ENCODE data around the gene SCP2. TPM values are rescaled to one million over a fixed set of nuclear protein-coding genes. Genes with fewer than 3 reads are reported as not detected.

SCP2 gene
- total RNA-seq, 1 donor from 2014 or later = 89.8 TPM

DNA sequence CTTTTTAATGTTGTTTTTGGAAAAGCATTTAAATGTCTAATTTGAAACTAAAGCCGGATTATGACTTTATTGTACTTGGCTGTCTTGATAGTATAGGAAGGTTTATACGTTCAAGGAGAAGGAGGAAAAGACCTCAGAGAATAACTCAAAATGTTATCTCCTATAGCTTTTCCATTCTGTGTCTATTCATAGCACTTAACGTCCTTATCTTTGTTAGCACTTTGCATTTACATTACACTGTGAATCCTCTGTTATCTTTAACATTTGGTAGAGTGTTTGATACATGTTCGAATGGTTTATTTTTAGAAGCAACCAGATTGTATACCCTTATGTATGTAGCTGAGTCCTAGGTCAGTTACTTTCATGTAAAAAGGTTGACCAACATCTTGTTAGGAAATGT, 84.1 kb downstream of the SCP2 start:
- no peak for FAIRE-seq
- Mint-ChIP-seq H3K4me1 (ENCODE audit: low read depth, unreplicated experiment) (peaks cover 3% of the 10 kb centered on the region), H3K4me3 (ENCODE audit: unreplicated experiment) (no peak overlapping the region), H3K36me3 (ENCODE audit: low read depth, unreplicated experiment) (peaks cover 2% of the 10 kb centered on the region), H3K27ac (ENCODE audit: unreplicated experiment) (no peak overlapping the region), H3K27me3 (ENCODE audit: low read depth, unreplicated experiment) (no peaks in the 10 kb centered on the region), H3K9me3 (ENCODE audit: unreplicated experiment) (peaks cover 13% of the 10 kb centered on the region)
- DNase-seq (ENCODE audit: low read depth) = no peak
- Histone ChIP-seq H3K4me1 (ENCODE audit: insufficient read depth, low read length) (no peaks in the 10 kb centered on the region), H3K9me3 (ENCODE audit: insufficient read depth, low read depth, low read length) (no peaks in the 10 kb centered on the region), H3K27me3 (ENCODE audit: insufficient read depth, low read length) (no peaks in the 10 kb centered on the region), H2AFZ (ENCODE audit: low read depth, low read length) (no peak overlapping the region), H3K79me2 (ENCODE audit: insufficient read depth, low read length) (peaks cover 16% of the 10 kb centered on the region), H4K20me1 (ENCODE audit: insufficient read depth, low read length) (no peaks in the 10 kb centered on the region), H3K27ac (ENCODE audit: low read depth, low read length) (no peak overlapping the region), H3K4me2 (ENCODE audit: low read length) (no peak overlapping the region), H3K4me3 (ENCODE audit: insufficient read depth, low read depth, low read length) (no peak overlapping the region), H3K9ac (ENCODE audit: low read length) (no peak overlapping the region), H3K36me3 (ENCODE audit: insufficient read depth, low read length) (no peaks in the 10 kb centered on the region)
- TF ChIP-seq, protein P1, sequence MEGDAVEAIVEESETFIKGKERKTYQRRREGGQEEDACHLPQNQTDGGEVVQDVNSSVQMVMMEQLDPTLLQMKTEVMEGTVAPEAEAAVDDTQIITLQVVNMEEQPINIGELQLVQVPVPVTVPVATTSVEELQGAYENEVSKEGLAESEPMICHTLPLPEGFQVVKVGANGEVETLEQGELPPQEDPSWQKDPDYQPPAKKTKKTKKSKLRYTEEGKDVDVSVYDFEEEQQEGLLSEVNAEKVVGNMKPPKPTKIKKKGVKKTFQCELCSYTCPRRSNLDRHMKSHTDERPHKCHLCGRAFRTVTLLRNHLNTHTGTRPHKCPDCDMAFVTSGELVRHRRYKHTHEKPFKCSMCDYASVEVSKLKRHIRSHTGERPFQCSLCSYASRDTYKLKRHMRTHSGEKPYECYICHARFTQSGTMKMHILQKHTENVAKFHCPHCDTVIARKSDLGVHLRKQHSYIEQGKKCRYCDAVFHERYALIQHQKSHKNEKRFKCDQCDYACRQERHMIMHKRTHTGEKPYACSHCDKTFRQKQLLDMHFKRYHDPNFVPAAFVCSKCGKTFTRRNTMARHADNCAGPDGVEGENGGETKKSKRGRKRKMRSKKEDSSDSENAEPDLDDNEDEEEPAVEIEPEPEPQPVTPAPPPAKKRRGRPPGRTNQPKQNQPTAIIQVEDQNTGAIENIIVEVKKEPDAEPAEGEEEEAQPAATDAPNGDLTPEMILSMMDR (IDR thresholded peaks at IDR 0.05; ENCODE audit: insufficient read depth, low read depth, low read length) = no peak
- no peak for TF ChIP-seq EZH2 (IDR thresholded peaks at IDR 0.05; ENCODE audit: insufficient read depth, low read length)

DNA sequence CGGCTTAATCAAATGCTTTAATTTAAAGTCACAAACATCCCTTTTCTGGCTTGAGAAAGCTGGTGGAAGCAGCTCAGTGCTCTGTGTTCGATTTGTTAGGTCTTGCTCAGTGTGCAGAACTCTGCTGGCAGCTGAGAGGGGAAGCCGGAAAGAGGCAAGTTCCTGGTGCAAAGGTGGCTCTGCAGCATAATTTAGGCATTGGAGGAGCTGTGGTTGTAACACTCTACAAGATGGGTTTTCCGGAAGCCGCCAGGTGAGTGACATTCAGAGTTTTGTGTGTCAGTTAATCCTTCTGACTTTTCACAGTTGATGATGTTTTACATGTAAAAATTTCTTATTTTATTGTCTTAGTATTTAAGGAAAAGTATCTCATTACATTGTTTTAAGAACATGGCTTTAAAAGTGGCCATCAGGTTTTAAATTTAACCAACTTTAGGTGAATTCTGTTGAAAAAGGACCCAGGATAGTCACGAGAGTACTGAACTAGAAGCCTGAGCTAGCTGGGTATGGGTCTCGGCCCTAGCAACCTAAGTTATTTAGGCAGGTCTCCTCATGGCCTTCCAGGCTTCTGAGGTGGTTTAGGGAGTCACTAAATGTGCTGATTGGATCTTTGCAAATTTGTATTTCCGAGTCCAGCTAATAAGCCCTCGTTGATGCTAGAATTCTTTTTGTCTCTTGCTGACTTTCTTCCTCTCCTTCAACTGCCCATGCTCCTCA, 87.9 kb downstream of the SCP2 start:
- no peaks in the 10 kb centered on the region for H3K36me3 Mint-ChIP-seq (ENCODE audit: low read depth, unreplicated experiment)
- TF ChIP-seq, protein P1 (IDR thresholded peaks at IDR 0.05; ENCODE audit: insufficient read depth, low read depth, low read length) = no peak
- TF ChIP-seq EZH2 (IDR thresholded peaks at IDR 0.05; ENCODE audit: insufficient read depth, low read length) = no peak
- peak overlapping the region; percentile 98 for H3K4me3 Mint-ChIP-seq (ENCODE audit: unreplicated experiment)
- Histone ChIP-seq H4K20me1 (ENCODE audit: insufficient read depth, low read length) (no peaks in the 10 kb centered on the region), H3K9me3 (ENCODE audit: insufficient read depth, low read depth, low read length) (no peaks in the 10 kb centered on the region), H3K9ac (ENCODE audit: low read length) (peak overlapping the region; percentile 80), H3K4me2 (ENCODE audit: low read length) (peak overlapping the region; percentile 93), H3K27me3 (ENCODE audit: insufficient read depth, low read length) (no peaks in the 10 kb centered on the region), H3K36me3 (ENCODE audit: insufficient read depth, low read length) (no peaks in the 10 kb centered on the region), H2AFZ (ENCODE audit: low read depth, low read length) (peak overlapping the region; percentile 75), H3K27ac (ENCODE audit: low read depth, low read length) (peak overlapping the region; percentile 30), H3K79me2 (ENCODE audit: insufficient read depth, low read length) (peaks cover 35% of the 10 kb centered on the region), H3K4me3 (ENCODE audit: insufficient read depth, low read depth, low read length) (peak overlapping the region; percentile 84), H3K4me1 (ENCODE audit: insufficient read depth, low read length) (no peaks in the 10 kb centered on the region)
- peaks cover 10% of the 10 kb centered on the region for H3K4me1 Mint-ChIP-seq (ENCODE audit: low read depth, unreplicated experiment)
- peak; percentile 94 for DNase-seq (ENCODE audit: low read depth)
- H3K27ac Mint-ChIP-seq (ENCODE audit: unreplicated experiment) = no peak overlapping the region
- FAIRE-seq = peak; percentile 13
- no peaks in the 10 kb centered on the region for H3K27me3 Mint-ChIP-seq (ENCODE audit: low read depth, unreplicated experiment)
- H3K9me3 Mint-ChIP-seq (ENCODE audit: unreplicated experiment) = no peaks in the 10 kb centered on the region

DNA sequence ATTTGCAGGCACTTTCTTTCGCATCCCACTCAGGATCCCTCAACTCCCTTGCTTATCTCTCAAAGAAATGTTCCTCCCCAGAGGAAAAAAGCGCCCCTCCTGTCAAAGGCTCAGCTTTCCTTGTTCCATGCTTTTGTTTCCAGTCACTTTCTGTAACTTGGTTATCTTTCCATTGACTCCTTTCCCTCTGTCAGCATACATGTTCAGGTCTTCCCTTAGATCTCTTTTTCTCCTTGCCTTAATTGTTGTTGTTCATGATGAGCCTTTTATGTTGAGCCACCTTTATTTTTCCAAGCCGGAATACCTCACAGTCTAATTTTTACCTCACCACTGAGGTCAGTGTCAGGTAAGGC, 88.4 kb downstream of the SCP2 start:
- Histone ChIP-seq H3K9ac (ENCODE audit: low read length) (peak overlapping the region; percentile 80), H2AFZ (ENCODE audit: low read depth, low read length) (peak overlapping the region; percentile 75), H4K20me1 (ENCODE audit: insufficient read depth, low read length) (no peaks in the 10 kb centered on the region), H3K4me3 (ENCODE audit: insufficient read depth, low read depth, low read length) (peak overlapping the region; percentile 84), H3K27ac (ENCODE audit: low read depth, low read length) (peak overlapping the region; percentile 17), H3K4me2 (ENCODE audit: low read length) (peak overlapping the region; percentile 93), H3K9me3 (ENCODE audit: insufficient read depth, low read depth, low read length) (no peaks in the 10 kb centered on the region), H3K36me3 (ENCODE audit: insufficient read depth, low read length) (no peaks in the 10 kb centered on the region), H3K79me2 (ENCODE audit: insufficient read depth, low read length) (peaks cover 39% of the 10 kb centered on the region), H3K4me1 (ENCODE audit: insufficient read depth, low read length) (no peaks in the 10 kb centered on the region), H3K27me3 (ENCODE audit: insufficient read depth, low read length) (no peaks in the 10 kb centered on the region)
- H3K4me3 Mint-ChIP-seq (ENCODE audit: unreplicated experiment) = peak overlapping the region; percentile 98
- FAIRE-seq (no peak), DNase-seq (ENCODE audit: low read depth) (no peak)
- H3K27ac Mint-ChIP-seq (ENCODE audit: unreplicated experiment) = no peak overlapping the region
- no peaks in the 10 kb centered on the region for H3K9me3 Mint-ChIP-seq (ENCODE audit: unreplicated experiment)
- H3K4me1 Mint-ChIP-seq (ENCODE audit: low read depth, unreplicated experiment) = peaks cover 10% of the 10 kb centered on the region
- H3K36me3 Mint-ChIP-seq (ENCODE audit: low read depth, unreplicated experiment) = no peaks in the 10 kb centered on the region
- no peak for TF ChIP-seq EZH2 (IDR thresholded peaks at IDR 0.05; ENCODE audit: insufficient read depth, low read length)
- TF ChIP-seq, protein P1 (IDR thresholded peaks at IDR 0.05; ENCODE audit: insufficient read depth, low read depth, low read length) = no peak
- H3K27me3 Mint-ChIP-seq (ENCODE audit: low read depth, unreplicated experiment) = no peaks in the 10 kb centered on the region

Measured in astrocyte (in vitro differentiated cells and primary cell).